ENCODE measurements around the gene SF1.

GRCh38 chr11:64757549-64758329 is 20.6 kb downstream of the SF1 start:
- TF ChIP-seq EZH2 (IDR thresholded peaks at IDR 0.05; ENCODE audit: borderline replicate concordance, low read depth, low read length, severe bottlenecking): no peak
- TF ChIP-seq CTCF (IDR thresholded peaks at IDR 0.05; ENCODE audit: borderline replicate concordance, extremely low read depth, low read length, poor library complexity, severe bottlenecking): no peak
